Naive thymus-derived CD8-positive, alpha-beta T cell (primary cell): ENCODE results near the gene PRSS56. TPM values are rescaled to one million over a fixed set of nuclear protein-coding genes. Genes with fewer than 3 reads are reported as not detected.
A peak's percentile ranks its signal among the peaks of the same experiment; 100 is the strongest.

Source experiments
- ATAC-seq, 2 donors: fragments of 150-1000 bp; cut with Tn5 transposase in 1 of 2; sonication (Bioruptor Pico), chemical (Tn5 transposase) in 1 of 2; 1 replicate in 1 of 2; 2 replicates in 1 of 2; pipeline ENCODE4 v1.10.0; 2021; ENCODE audit warnings: mild to moderate bottlenecking in 2 of 2, moderate library complexity in 2 of 2
- POLR2A ChIA-PET: fragments of 350-600 bp; sonication (Branson Sonifier 250); formaldehyde crosslinking; loops from one replicate; lab custom pipeline; 2021; ENCODE audit warnings: antibody characterized with exemption; lab: Charles Lee
- DNase-seq, 10 donors: peaks; one replicate each; pipeline versions ENCODE4 v3.0.0 to v3.0.0-alpha.2; 2020 to 2022
- H3K27ac Mint-ChIP-seq, 10 donors: one replicate each; pipeline ENCODE4 v1.8.0; 2020 to 2022; ENCODE audit warnings: mild to moderate bottlenecking in 10 of 10, mixed read lengths in 10 of 10, moderate library complexity in 4 of 10, inconsistent platforms in 1 of 10
- H3K27me3 Mint-ChIP-seq, 5 donors: one replicate each; pipeline ENCODE4 v1.8.0; 2021 to 2022; ENCODE audit warnings: mixed read lengths in 5 of 5
- H3K36me3 Mint-ChIP-seq, 3 donors: one replicate each; pipeline ENCODE4 v1.8.0; 2020 to 2022; ENCODE audit warnings: mixed read lengths in 3 of 3, mild to moderate bottlenecking in 2 of 3, inconsistent platforms in 1 of 3
- H3K4me1 Mint-ChIP-seq, 4 donors: one replicate each; pipeline ENCODE4 v1.8.0; 2021 to 2022; ENCODE audit warnings: mixed read lengths in 4 of 4
- H3K4me3 Mint-ChIP-seq, 10 donors: one replicate each; pipeline ENCODE4 v1.8.0; 2020 to 2022; ENCODE audit warnings: mild to moderate bottlenecking in 10 of 10, mixed read lengths in 10 of 10, moderate library complexity in 6 of 10, inconsistent platforms in 1 of 10
- H3K9me3 Mint-ChIP-seq, 9 donors: one replicate each; pipeline ENCODE4 v1.8.0; 2020 to 2022; ENCODE audit warnings: mixed read lengths in 9 of 9, mild to moderate bottlenecking in 3 of 9, inconsistent platforms in 1 of 9, moderate library complexity in 1 of 9
- polyA plus RNA-seq, 3 donors: library from polyadenylated mRNA; unstranded; fragments of 300-500 nt; fragmentation: Illumina TruSeq; gene quantifications; one replicate each; pipeline ENCODE4 v1.2.3, GENCODE V29; 2021
- total RNA-seq, 8 experiments: library from RNA in 2 of 8; stranded (reverse) in 2 of 8; gene quantifications; one replicate each; pipeline ENCODE4 v1.2.3 and lab custom pipeline; 2021 to 2026

Gene PRSS56
- total and polyA plus RNA-seq, 5 experiments from 2014 or later, result not detected

GRCh38 chr2:232497348-232497747, 22.8 kb upstream of the PRSS56 start:
- Mint-ChIP-seq H3K9me3 (peaks cover 0 to 1% (median 0%) of the 10 kb centered on the region in 9 donors), H3K27me3 (peaks cover 1 to 42% (median 29%) of the 10 kb centered on the region in 5 donors), H3K4me1 (peaks cover under 1 to 2% (median 1%) of the 10 kb centered on the region in 4 donors), H3K36me3 (no peaks in the 10 kb centered on the region), H3K27ac (no peak overlapping the region), H3K4me3 (no peak overlapping the region)
- POLR2A ChIA-PET, result no interaction called here
- ATAC-seq (no peak), DNase-seq (no peak)

DNA sequence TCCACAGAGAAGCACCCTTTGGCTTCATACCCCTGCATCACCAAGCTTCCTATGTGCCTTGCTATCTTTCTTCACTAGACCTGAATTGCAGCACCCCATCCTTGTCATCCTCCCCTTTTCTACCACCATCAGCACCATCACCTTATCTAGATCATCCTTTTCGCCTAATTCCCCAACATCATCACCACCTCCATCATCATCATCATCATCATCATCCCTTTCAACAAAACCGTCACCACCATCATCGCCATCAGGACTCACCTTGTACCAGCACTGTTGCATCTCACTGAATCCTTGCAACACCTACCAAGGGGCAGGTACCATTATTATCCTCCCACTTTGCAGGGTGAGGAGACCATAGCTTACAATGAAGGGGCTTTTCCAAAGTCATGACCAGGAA, 21.7 kb upstream of the PRSS56 start:
- ATAC-seq (no peak), DNase-seq (no peak)
- POLR2A ChIA-PET, result no interaction called here
- peaks cover 5 to 43% (median 27%) of the 10 kb centered on the region in 5 donors for H3K27me3 Mint-ChIP-seq
- no peaks in the 10 kb centered on the region for H3K36me3 Mint-ChIP-seq
- H3K9me3 Mint-ChIP-seq, result peaks cover 0 to 2% (median 0%) of the 10 kb centered on the region in 9 donors
- H3K4me3 Mint-ChIP-seq, result no peak overlapping the region
- peaks cover 4 to 8% (median 5%) of the 10 kb centered on the region in 4 donors for H3K4me1 Mint-ChIP-seq
- H3K27ac Mint-ChIP-seq, result peak overlapping the region in 1 of 10 donors; percentile 0

- DNase-seq, result no peak
- POLR2A ChIA-PET, result no interaction called here
- no peak overlapping the region for H3K27ac Mint-ChIP-seq
- peaks cover 0 to 2% (median 0%) of the 10 kb centered on the region in 9 donors for H3K9me3 Mint-ChIP-seq
- H3K27me3 Mint-ChIP-seq, result peaks cover 10 to 59% (median 40%) of the 10 kb centered on the region in 5 donors
- no peak for ATAC-seq
- H3K36me3 Mint-ChIP-seq, result no peaks in the 10 kb centered on the region
- H3K4me3 Mint-ChIP-seq, result no peak overlapping the region
- peaks cover 4 to 15% (median 5%) of the 10 kb centered on the region in 4 donors for H3K4me1 Mint-ChIP-seq
Measured at GRCh38 chr2:232501331-232501771, 18.8 kb upstream of the PRSS56 start.

- H3K9me3 Mint-ChIP-seq, result peaks cover 0 to 2% (median 0%) of the 10 kb centered on the region in 9 donors
- ATAC-seq (no peak), DNase-seq (no peak)
- H3K27ac Mint-ChIP-seq, result peak overlapping the region in 4 of 10 donors; percentile 9 to 90 (median 68)
- H3K4me3 Mint-ChIP-seq, result peak overlapping the region in 3 of 10 donors; percentile 19 to 70 (median 33)
- no peaks in the 10 kb centered on the region for H3K36me3 Mint-ChIP-seq
- peaks cover 10 to 60% (median 40%) of the 10 kb centered on the region in 5 donors for H3K27me3 Mint-ChIP-seq
- POLR2A ChIA-PET, result no interaction called here
- peaks cover 4 to 15% (median 5%) of the 10 kb centered on the region in 4 donors for H3K4me1 Mint-ChIP-seq
Measured at GRCh38 chr2:232501794-232502390, 18.3 kb upstream of the PRSS56 start.

DNA sequence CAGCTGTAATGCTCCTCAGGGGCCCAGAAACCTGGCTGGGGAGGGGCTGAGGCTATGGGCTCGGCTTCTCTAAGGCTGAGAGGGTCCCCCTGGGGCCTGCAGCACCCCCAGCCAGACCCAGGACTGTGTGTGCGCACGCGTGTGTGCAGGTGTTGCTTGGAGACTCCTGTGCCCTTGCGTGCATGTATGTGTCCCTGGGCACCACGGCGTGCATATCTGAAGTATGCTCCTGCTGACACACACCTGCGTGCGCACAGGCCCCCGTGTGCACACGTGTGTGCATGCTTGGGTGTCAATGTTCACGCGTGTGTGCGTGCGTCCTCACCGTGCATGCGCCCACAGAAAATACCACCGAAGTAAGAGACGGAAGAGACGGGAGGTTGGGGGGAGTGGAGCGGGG, 17.7 kb upstream of the PRSS56 start:
- peak in 5 of 10 donors; percentile 51 to 67 (median 58) for DNase-seq
- H3K36me3 Mint-ChIP-seq, result no peaks in the 10 kb centered on the region
- peaks cover 10 to 65% (median 40%) of the 10 kb centered on the region in 5 donors for H3K27me3 Mint-ChIP-seq

GRCh38 chr2:232502911-232503808, 17.0 kb upstream of the PRSS56 start:
- peak overlapping the region in 6 of 10 donors; percentile 74 to 94 (median 86) for H3K27ac Mint-ChIP-seq
- DNase-seq (peak; percentile 13 to 80 (median 68)), ATAC-seq (peak; percentile 71 to 79)
- H3K36me3 Mint-ChIP-seq, result no peaks in the 10 kb centered on the region
- H3K9me3 Mint-ChIP-seq, result peaks cover 0 to 2% (median 0%) of the 10 kb centered on the region in 9 donors
- H3K4me3 Mint-ChIP-seq, result peak overlapping the region in 9 of 10 donors; percentile 19 to 89 (median 70)
- peaks cover 10 to 65% (median 40%) of the 10 kb centered on the region in 5 donors for H3K27me3 Mint-ChIP-seq
- POLR2A ChIA-PET, result no interaction called here
- H3K4me1 Mint-ChIP-seq, result peaks cover 4 to 15% (median 5%) of the 10 kb centered on the region in 4 donors

More for the DNA sequence above, 17.7 kb upstream of the PRSS56 start:
- Mint-ChIP-seq H3K9me3 (peaks cover 0 to 2% (median 0%) of the 10 kb centered on the region in 9 donors), H3K4me3 (peak overlapping the region; percentile 70 to 89 (median 78)), H3K4me1 (peaks cover 4 to 15% (median 5%) of the 10 kb centered on the region in 4 donors), H3K27ac (peak overlapping the region in 9 of 10 donors; percentile 57 to 94 (median 85))
- ATAC-seq, result peak; percentile 52 to 72
- POLR2A ChIA-PET, result no interaction called here

DNA sequence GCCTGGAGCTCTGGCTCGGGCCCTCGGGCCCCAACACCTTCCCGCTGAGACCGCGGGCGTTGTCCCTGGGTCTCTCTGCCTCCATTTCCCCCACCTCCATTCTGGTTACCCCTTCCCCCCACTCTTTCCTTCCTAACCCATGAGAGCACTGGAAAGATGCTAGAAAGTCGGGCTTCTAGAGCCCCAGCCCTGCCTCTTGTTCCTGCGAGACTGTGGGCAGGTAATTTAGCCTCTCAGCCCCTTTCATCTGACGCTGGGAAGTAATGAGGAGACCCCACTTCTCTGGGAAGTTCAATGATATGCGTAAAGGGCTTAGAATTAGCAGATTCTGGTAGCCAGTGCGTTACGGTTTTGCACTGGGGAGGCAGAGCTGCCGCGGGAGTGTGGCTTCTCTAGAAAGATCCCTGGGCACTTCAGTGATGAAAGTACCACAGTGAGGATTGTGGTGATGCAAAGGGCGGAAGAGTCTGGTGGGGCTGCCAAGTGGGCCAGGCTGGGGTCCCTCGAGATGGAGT, 16.3 kb upstream of the PRSS56 start:
- Mint-ChIP-seq H3K36me3 (no peaks in the 10 kb centered on the region), H3K27ac (peak overlapping the region in 7 of 10 donors; percentile 36 to 84 (median 82)), H3K4me3 (peak overlapping the region; percentile 15 to 70 (median 56)), H3K4me1 (peaks cover 4 to 15% (median 5%) of the 10 kb centered on the region in 4 donors), H3K9me3 (peaks cover 0 to 2% (median 0%) of the 10 kb centered on the region in 9 donors), H3K27me3 (peaks cover 10 to 65% (median 37%) of the 10 kb centered on the region in 5 donors)
- ATAC-seq (no peak), DNase-seq (peak in 1 of 10 donors; percentile 7)
- POLR2A ChIA-PET, result no interaction called here

DNA sequence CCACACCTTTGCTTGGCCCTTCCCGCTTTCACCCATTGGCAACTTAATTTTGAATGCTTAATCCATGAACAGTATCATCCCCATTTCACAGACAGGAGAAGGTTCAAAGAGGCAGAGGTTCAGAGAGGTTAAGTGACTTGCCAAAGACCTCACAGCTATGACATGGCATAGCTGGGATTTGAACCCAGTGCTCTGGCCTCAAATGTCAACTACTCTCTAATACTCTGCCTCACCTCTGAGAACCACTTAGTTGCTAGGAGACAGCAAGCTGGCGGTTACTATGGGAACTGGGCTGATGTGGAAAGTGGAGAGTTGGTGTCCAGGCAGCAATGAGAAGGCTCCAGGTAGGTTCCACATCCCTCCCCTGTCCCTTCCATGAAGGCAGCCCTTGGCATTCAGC, 15.8 kb upstream of the PRSS56 start:
- peaks cover 10 to 62% (median 37%) of the 10 kb centered on the region in 5 donors for H3K27me3 Mint-ChIP-seq
- ATAC-seq, result no peak

DNA sequence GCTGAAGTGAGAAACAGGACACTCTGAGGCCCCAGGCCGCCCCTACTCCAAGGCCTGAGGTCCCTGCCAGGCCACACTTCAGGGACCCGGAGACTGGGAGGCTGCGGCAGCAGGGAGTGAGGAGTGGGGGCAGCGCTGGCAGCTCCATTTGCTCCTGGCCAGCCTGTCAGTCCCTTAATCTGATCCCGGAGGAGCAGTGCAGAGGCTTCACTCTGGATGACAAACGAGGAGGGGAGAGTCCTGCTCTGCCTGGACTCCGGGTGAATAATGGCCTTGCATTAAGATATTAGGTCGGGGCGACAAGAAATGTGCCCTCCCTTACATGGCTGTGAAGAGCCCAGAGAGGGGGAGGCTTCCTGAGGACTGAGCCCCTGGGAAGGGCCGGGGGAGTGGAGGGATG, 14.3 kb upstream of the PRSS56 start:
- no peak for ATAC-seq
- peaks cover 10 to 54% (median 25%) of the 10 kb centered on the region in 5 donors for H3K27me3 Mint-ChIP-seq
- POLR2A ChIA-PET, result no interaction called here
- no peaks in the 10 kb centered on the region for H3K36me3 Mint-ChIP-seq
- no peak overlapping the region for H3K4me3 Mint-ChIP-seq
- peaks cover 0 to 2% (median 0%) of the 10 kb centered on the region in 9 donors for H3K9me3 Mint-ChIP-seq
- peak overlapping the region in 1 of 10 donors; percentile 48 for H3K27ac Mint-ChIP-seq
- no peak for DNase-seq
- peaks cover 4 to 15% (median 5%) of the 10 kb centered on the region in 4 donors for H3K4me1 Mint-ChIP-seq

More for the DNA sequence above, 15.8 kb upstream of the PRSS56 start:
- peak overlapping the region in 6 of 10 donors; percentile 11 to 70 (median 54) for H3K4me3 Mint-ChIP-seq
- no peaks in the 10 kb centered on the region for H3K36me3 Mint-ChIP-seq
- peaks cover 4 to 15% (median 5%) of the 10 kb centered on the region in 4 donors for H3K4me1 Mint-ChIP-seq
- peak overlapping the region in 6 of 10 donors; percentile 52 to 86 (median 78) for H3K27ac Mint-ChIP-seq
- peaks cover 0 to 2% (median 0%) of the 10 kb centered on the region in 9 donors for H3K9me3 Mint-ChIP-seq
- no peak for DNase-seq
- POLR2A ChIA-PET, result no interaction called here

DNA sequence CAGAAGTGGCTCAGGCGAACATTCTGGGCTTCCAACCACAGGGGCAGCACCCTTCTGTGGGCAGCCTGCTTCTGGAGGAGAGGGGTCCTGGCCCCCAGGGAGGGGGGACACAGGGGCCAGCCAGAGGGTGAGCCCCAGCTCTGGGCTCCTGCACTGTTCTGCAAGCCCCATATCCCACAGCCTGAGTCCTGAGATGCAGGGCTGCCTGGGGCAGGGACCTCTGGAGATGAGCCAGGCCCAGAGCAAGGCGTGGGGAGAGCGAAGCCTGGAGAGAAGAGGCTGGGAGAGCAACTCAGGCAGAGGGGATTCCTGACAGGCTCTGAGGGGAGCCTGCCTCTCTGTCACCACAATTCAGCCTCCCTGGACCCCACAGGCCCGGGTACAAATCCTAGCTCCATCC, 13.5 kb upstream of the PRSS56 start:
- Mint-ChIP-seq H3K4me1 (peaks cover 4 to 15% (median 5%) of the 10 kb centered on the region in 4 donors), H3K27ac (no peak overlapping the region), H3K4me3 (no peak overlapping the region), H3K36me3 (no peaks in the 10 kb centered on the region), H3K27me3 (peaks cover 10 to 47% (median 24%) of the 10 kb centered on the region in 5 donors), H3K9me3 (peaks cover 0 to 2% (median 0%) of the 10 kb centered on the region in 9 donors)
- DNase-seq (no peak), ATAC-seq (no peak)
- POLR2A ChIA-PET, result no interaction called here

DNA sequence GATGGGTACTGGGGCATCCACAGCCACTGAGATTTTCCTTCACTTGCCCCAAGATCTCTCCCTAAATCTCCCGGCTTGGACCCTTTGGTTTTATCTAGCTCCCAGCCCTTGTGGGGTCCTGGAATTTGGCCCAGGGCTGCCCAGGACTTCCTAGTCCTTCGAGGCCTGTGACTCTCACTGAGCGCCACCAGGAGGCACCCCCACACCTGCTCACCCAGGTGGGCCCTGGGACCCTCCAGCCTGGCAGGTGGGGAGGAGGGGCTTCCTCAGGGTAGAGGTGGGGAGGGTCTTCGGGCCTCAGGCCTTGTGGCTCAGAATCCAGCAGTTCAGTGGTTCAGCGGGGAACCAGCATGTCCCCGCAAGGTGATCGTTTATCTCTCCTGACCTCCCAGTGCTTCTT, 11.9 kb upstream of the PRSS56 start:
- Mint-ChIP-seq H3K27me3 (peaks cover 5 to 45% (median 20%) of the 10 kb centered on the region in 5 donors), H3K27ac (peak overlapping the region in 1 of 10 donors; percentile 11), H3K4me1 (peaks cover 0 to 7% (median 0%) of the 10 kb centered on the region in 4 donors), H3K9me3 (no peaks in the 10 kb centered on the region), H3K36me3 (no peaks in the 10 kb centered on the region), H3K4me3 (no peak overlapping the region)
- POLR2A ChIA-PET, result no interaction called here
- no peak for ATAC-seq
- DNase-seq, result no peak

DNA sequence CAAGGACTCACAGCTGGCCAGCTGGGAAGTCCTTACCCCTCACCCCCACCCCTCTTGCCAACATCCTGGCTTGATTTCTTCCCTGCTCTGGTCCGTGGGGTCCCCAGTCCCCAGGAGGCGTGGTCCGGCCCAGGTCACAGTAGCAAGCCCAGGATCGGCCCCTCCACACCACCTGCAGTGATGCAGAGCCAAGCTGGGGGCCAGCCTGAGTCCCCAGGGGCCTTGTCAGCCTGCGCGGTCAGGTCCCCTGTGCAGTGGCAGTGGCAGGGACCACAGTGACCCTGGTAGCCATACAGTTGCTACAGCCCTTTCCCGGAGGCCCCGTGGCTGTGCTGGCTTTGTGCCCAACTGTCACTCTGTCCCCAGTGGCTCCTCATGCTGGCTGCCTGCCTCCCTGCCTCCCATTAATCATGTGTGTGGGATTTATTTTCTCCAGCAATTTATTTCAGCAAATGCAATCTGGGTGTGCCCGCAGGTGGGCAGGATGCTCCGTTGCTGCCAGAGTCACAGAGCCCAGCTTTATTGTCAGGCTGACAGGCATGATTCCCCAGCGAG, 8.8 kb upstream of the PRSS56 start:
- ATAC-seq (no peak), DNase-seq (no peak)
- H3K27ac Mint-ChIP-seq, result no peak overlapping the region
- H3K4me3 Mint-ChIP-seq, result no peak overlapping the region
- no peaks in the 10 kb centered on the region for H3K36me3 Mint-ChIP-seq
- POLR2A ChIA-PET, result interaction anchor here (0.5 kb wide), 1 partner anchor 410 kb away, joined by 5 read pairs; no protein-coding TSS in a partner anchor
- no peaks in the 10 kb centered on the region for H3K9me3 Mint-ChIP-seq
- H3K4me1 Mint-ChIP-seq, result no peaks in the 10 kb centered on the region
- H3K27me3 Mint-ChIP-seq, result peaks cover 1 to 34% (median 13%) of the 10 kb centered on the region in 5 donors
